ENCODE measurements around the gene TSPAN31. TPM values are rescaled to one million over a fixed set of nuclear protein-coding genes. Genes with fewer than 3 reads are reported as not detected.
A peak's percentile ranks its signal among the peaks of the same experiment; 100 is the strongest.

The TSPAN31 gene
- total RNA-seq, 1 experiment from 2014 or later, result 20.3 TPM

DNA sequence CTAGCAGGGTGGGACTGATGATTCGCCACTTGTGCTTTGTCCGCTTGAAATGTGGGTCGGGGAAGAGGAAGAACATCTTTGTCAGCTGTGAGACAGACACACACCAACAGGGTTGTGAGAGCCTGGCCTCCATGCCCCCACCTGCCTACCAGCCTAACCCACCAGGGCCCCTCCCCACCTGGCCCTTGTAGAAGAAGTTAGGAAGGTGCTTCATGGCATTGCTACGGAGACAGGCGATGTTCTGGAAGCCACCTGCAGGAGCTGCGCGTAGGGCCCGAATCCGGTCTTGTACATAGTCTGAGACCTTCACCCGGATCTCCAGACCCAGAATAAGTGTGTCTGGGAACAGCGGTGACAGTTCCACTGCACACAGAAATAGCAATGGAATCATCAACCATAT, 24.8 kb downstream of the TSPAN31 start:
- TF ChIP-seq EZH2phosphoT487 (IDR thresholded peaks at IDR 0.05; ENCODE audit: borderline replicate concordance, low read length), result no peak
- TF ChIP-seq EZH2 (IDR thresholded peaks at IDR 0.05; ENCODE audit: low read length, unreplicated experiment), result no peak
- TF ChIP-seq, protein P1, sequence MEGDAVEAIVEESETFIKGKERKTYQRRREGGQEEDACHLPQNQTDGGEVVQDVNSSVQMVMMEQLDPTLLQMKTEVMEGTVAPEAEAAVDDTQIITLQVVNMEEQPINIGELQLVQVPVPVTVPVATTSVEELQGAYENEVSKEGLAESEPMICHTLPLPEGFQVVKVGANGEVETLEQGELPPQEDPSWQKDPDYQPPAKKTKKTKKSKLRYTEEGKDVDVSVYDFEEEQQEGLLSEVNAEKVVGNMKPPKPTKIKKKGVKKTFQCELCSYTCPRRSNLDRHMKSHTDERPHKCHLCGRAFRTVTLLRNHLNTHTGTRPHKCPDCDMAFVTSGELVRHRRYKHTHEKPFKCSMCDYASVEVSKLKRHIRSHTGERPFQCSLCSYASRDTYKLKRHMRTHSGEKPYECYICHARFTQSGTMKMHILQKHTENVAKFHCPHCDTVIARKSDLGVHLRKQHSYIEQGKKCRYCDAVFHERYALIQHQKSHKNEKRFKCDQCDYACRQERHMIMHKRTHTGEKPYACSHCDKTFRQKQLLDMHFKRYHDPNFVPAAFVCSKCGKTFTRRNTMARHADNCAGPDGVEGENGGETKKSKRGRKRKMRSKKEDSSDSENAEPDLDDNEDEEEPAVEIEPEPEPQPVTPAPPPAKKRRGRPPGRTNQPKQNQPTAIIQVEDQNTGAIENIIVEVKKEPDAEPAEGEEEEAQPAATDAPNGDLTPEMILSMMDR (conservative IDR thresholded peaks at IDR 0.05; ENCODE audit: low read depth, low read length), result no peak
- no peak for ATAC-seq
- Histone ChIP-seq H3K9me3 (ENCODE audit: low read length) (no peaks in the 10 kb centered on the region), H3F3A (ENCODE audit: low read length, unreplicated experiment) (no peaks in the 10 kb centered on the region), H4K20me1 (ENCODE audit: low read length) (no peaks in the 10 kb centered on the region), H3K9me2 (replicated peaks; ENCODE audit: low read length) (no peaks in the 10 kb centered on the region), H3K36me3 (ENCODE audit: low read depth, low read length) (peaks cover 18% of the 10 kb centered on the region), H2AFZ (ENCODE audit: low read length) (no peak overlapping the region), H3K9ac (ENCODE audit: low read length) (no peak overlapping the region), H3K4me1 (ENCODE audit: insufficient read depth, low read length) (peaks cover 43% of the 10 kb centered on the region), H3K4me3 (ENCODE audit: low read length) (no peak overlapping the region), H3K4me2 (ENCODE audit: low read length) (no peak overlapping the region), H3K27me3 (ENCODE audit: low read length) (no peaks in the 10 kb centered on the region), H3K27ac (ENCODE audit: low read length) (no peak overlapping the region), H3K79me2 (ENCODE audit: low read length) (peaks cover 28% of the 10 kb centered on the region)
- no TSS peak for BruUV-seq (replicated peaks)
- intact Hi-C loops (cut with micrococcal nuclease), result no loop called here
- POLR2A ChIA-PET (ENCODE audit: unreplicated experiment), result no interaction called here
- CTCF ChIA-PET, result no interaction called here
- DNase-seq, result no peak

DNA sequence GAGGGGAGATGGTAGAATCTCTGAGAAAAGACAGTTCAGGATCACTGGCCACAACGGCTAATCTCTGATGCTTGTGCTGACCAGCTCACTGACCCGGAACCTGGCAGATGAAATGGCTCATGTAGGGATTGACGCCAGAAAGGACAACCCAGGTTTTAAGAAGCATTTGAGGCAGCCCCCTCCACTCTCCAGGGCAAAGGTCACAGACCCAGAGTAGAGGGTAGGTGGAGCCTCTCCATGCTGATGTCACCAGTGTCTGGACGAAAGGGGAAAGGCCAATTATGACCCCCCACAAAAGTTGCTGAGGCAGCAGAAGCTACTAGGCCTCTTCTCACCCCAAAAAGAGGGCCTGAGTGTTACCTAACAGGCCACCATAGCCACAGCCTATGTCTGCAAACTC, 25.9 kb downstream of the TSPAN31 start:
- Histone ChIP-seq H3K36me3 (ENCODE audit: low read depth, low read length) (peaks cover 18% of the 10 kb centered on the region), H3K9me3 (ENCODE audit: low read length) (no peaks in the 10 kb centered on the region), H3F3A (ENCODE audit: low read length, unreplicated experiment) (no peaks in the 10 kb centered on the region), H3K27ac (ENCODE audit: low read length) (no peak overlapping the region), H3K4me3 (ENCODE audit: low read length) (peak overlapping the region; percentile 84; the same call in 1 of the 2 replicates), H3K9ac (ENCODE audit: low read length) (peak overlapping the region; percentile 96; the same call in 1 of the 2 replicates), H3K4me2 (ENCODE audit: low read length) (peak overlapping the region; percentile 96), H3K9me2 (replicated peaks; ENCODE audit: low read length) (no peaks in the 10 kb centered on the region), H3K4me1 (ENCODE audit: insufficient read depth, low read length) (peaks cover 32% of the 10 kb centered on the region), H3K27me3 (ENCODE audit: low read length) (no peaks in the 10 kb centered on the region), H2AFZ (ENCODE audit: low read length) (no peak overlapping the region), H4K20me1 (ENCODE audit: low read length) (no peaks in the 10 kb centered on the region), H3K79me2 (ENCODE audit: low read length) (peaks cover 28% of the 10 kb centered on the region)
- BruUV-seq (replicated peaks), result no TSS peak
- no peak for ATAC-seq
- intact Hi-C loops (cut with micrococcal nuclease), result no loop called here
- DNase-seq, result no peak
- ChIA-PET CTCF (no interaction called here), POLR2A (ENCODE audit: unreplicated experiment) (interaction anchor here (0.7 kb wide), 1 partner anchor 997 kb away, joined by 18 read pairs; no protein-coding TSS in a partner anchor)
- no peak for TF ChIP-seq EZH2phosphoT487 (IDR thresholded peaks at IDR 0.05; ENCODE audit: borderline replicate concordance, low read length)
- TF ChIP-seq EZH2 (IDR thresholded peaks at IDR 0.05; ENCODE audit: low read length, unreplicated experiment), result no peak
- TF ChIP-seq, protein P1 (conservative IDR thresholded peaks at IDR 0.05; ENCODE audit: low read depth, low read length), result no peak

DNA sequence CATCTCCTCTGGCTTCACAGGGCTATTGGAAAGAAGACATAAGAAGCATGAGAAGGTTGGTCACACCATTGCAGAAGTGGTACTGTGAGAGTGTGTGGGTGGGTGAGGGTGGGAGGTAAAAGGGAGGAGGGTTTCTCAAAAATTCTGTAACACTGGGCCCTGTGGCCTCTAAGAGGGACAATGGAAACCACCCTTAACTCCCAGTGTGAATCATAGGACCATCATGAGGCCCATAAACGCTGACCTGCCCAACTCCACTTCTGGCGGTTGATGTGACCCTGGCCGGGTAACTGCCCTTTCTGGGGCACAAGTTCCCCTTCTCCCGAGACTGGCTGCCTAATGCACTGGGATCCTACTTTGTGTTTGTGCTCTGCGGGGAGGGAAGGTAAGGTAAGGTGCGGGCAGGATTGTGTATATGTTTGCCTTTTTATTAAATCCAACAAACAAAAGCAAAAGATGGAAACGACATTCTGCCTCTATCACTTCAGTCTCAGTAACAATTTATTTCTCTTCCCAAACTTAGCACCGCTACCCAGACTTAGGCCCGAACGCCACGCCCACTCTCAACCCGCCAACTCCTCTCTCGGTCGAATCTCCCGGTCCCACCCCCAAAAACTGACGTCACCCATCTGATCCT, 26.5 kb downstream of the TSPAN31 start:
- Histone ChIP-seq H4K20me1 (ENCODE audit: low read length) (no peaks in the 10 kb centered on the region), H3K36me3 (ENCODE audit: low read depth, low read length) (peaks cover 18% of the 10 kb centered on the region), H3K4me2 (ENCODE audit: low read length) (peak overlapping the region; percentile 96), H3K9me2 (replicated peaks; ENCODE audit: low read length) (no peaks in the 10 kb centered on the region), H3F3A (ENCODE audit: low read length, unreplicated experiment) (no peaks in the 10 kb centered on the region), H3K4me3 (ENCODE audit: low read length) (peak overlapping the region; percentile 84), H3K4me1 (ENCODE audit: insufficient read depth, low read length) (peaks cover 26% of the 10 kb centered on the region), H3K79me2 (ENCODE audit: low read length) (peaks cover 28% of the 10 kb centered on the region), H3K9ac (ENCODE audit: low read length) (peak overlapping the region; percentile 96), H3K9me3 (ENCODE audit: low read length) (no peaks in the 10 kb centered on the region), H2AFZ (ENCODE audit: low read length) (peak overlapping the region; percentile 94), H3K27ac (ENCODE audit: low read length) (peak overlapping the region; percentile 86), H3K27me3 (ENCODE audit: low read length) (no peaks in the 10 kb centered on the region)
- ChIA-PET CTCF (no interaction called here), POLR2A (ENCODE audit: unreplicated experiment) (interaction anchor here (0.7 kb wide), 1 partner anchor 997 kb away, joined by 18 read pairs; no protein-coding TSS in a partner anchor)
- TSS peak; percentile 73 for BruUV-seq (replicated peaks)
- peak; percentile 68 for ATAC-seq
- DNase-seq, result peak; percentile 90
- no peak for TF ChIP-seq EZH2phosphoT487 (IDR thresholded peaks at IDR 0.05; ENCODE audit: borderline replicate concordance, low read length)
- TF ChIP-seq, protein P1 (conservative IDR thresholded peaks at IDR 0.05; ENCODE audit: low read depth, low read length), result no peak
- TF ChIP-seq EZH2 (IDR thresholded peaks at IDR 0.05; ENCODE audit: low read length, unreplicated experiment), result no peak
- intact Hi-C loops (cut with micrococcal nuclease), result no loop called here

Data from PC-3 (cell line).